GM12865 (cell line): ENCODE data around the gene ALKBH3.

ENCODE experiments used
- DNase-seq: peaks from one replicate; pipeline ENCODE4 v3.0.0; 2010; ENCODE audit warnings: low read depth
- H3K4me3 ChIP-seq: 2 replicates; pipeline ENCODE4 v1.5.1; 2011; ENCODE audit warnings: mild to moderate bottlenecking, low read depth, low read length, control low read depth
- TF ChIP-seq, protein P1 (sequence below): IDR thresholded peaks from 2 replicates; pipeline ENCODE4 v1.5.1; 2011; ENCODE audit warnings: low read length, control low read depth, low read depth, inconsistent platforms; ENCODE audit not compliant: insufficient read depth; ENCODE audit errors: missing control alignments

The ALKBH3 gene

DNA sequence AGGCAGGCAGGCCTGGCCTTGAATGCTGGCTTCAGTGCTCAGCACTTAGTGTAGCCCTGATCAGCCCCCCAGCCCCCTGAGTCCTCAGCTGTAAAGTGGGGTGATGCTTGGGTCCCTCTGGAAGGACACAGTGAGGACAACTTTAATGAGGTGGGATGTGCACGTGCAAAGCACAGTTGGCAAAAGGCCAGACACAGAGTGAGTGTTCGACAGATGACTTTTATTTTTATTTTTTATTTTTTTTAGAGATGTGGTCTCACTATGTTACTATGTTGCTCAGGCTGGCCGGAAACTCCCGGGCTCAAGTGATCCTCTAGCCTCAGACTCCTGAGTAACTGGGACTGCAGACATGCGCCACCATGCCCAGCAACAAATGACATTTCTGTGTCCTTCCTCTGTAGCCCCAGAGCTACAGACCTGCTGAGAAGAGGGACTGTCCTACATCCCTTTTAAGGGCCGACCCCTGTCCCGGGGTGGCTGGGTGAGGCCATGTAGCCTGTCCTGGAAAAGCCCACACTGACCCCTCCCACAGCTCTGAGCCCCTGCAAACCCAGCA, 54.9 kb downstream of the ALKBH3 start:
- no peak for DNase-seq
- H3K4me3 ChIP-seq = no peak overlapping the region
- TF ChIP-seq, protein P1, sequence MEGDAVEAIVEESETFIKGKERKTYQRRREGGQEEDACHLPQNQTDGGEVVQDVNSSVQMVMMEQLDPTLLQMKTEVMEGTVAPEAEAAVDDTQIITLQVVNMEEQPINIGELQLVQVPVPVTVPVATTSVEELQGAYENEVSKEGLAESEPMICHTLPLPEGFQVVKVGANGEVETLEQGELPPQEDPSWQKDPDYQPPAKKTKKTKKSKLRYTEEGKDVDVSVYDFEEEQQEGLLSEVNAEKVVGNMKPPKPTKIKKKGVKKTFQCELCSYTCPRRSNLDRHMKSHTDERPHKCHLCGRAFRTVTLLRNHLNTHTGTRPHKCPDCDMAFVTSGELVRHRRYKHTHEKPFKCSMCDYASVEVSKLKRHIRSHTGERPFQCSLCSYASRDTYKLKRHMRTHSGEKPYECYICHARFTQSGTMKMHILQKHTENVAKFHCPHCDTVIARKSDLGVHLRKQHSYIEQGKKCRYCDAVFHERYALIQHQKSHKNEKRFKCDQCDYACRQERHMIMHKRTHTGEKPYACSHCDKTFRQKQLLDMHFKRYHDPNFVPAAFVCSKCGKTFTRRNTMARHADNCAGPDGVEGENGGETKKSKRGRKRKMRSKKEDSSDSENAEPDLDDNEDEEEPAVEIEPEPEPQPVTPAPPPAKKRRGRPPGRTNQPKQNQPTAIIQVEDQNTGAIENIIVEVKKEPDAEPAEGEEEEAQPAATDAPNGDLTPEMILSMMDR = no peak

DNA sequence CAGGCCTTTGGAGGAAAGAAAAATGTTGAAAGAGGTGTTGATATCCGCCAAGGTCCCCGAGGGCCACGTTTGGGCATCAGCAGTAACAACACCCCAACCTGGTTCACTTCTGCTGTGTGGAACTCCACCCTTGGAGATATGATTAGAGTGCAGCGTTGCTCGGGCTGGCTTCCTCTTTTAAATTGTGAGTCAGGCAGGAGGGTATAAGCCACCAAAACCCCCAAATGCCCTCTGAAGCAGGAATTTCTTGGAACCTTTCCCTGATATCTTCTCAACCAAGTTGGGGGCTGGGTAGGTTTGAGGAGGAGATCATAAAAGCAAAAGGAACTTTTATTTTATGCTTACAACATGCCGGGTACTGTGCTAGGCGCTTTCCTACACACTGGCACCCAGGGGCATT, 55.4 kb downstream of the ALKBH3 start:
- H3K4me3 ChIP-seq = no peak overlapping the region
- TF ChIP-seq, protein P1 = no peak
- DNase-seq = no peak

DNA sequence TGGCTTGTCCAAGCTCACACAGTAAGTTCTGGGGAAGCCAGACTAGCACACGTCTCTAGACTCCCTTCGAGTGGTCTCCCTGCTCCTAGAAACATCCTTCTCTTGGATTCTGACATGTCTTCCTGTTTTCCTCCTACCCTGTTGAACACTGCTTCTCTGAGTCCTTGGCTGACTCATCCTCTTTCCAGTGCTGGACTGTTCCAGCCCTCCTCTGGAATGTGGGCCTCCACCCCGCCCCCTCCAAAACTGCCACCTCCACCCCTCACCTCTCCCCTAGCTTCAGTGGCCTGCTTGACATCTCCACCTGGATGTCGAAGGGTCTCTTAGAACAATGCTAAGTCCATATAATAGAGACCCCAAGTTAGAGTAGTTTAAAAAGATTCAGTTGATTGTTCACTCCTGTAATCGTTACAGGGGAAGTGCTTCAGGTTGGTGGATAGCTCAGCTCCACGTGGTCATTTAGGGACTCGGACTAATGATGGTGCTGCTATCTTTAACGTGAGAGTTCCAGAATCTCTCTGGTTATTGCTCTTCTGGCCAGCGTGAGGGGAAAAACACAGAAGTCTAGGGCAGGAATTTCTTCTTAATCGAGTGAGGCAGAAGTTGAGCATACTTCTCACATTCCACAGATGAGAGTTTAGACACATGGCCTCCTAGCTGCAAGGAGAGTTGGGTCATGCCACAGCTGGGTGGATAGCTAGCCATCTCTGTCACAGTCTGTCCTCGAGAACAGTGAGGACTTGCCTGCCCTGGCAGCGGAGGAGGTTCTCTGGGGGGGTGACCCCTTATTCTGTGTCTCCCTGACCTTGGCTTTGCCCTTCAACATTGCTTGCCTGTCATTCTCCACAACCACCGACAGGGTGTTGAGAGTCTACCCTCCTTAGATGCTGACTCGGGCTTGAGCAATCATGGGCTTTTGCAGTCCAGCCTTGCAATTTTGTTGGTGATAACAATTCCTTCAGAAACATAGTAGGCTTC, 57.1 kb downstream of the ALKBH3 start:
- no peak for DNase-seq
- TF ChIP-seq, protein P1 = no peak
- H3K4me3 ChIP-seq = no peak overlapping the region

DNA sequence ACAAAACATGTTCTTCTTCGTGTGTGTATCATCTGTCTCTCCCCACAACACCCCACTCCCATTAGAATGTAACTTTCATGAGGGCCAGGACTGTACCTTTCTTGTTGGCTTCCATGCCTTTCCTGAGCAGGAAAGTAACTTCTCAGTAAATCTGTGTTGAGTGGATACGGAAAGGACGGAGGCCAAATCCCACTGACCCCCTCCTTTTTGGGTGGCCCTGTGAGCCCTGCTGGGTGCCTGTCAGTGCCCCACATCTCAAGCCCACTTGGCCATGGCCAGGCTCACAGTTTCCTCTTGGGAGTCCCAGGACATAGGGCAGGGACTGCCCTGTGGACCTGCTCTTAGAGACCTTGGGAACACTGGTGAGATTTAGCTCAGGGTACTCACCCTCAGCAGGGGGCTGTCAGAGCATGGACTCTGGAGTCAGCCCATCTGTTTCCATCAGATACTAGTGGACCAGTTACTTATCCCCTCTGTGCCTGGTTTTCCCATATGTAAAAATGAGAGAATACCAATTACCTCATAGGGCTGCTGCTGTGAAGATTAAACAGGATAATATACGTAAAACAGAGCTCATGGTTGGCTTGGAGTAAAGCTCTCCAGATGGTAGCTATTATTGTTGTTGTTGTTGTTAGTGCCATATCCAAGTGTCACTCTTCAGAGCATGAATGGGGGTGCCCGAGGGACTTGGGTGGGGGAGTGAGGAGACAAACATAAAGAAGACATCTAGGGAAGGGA, 60.8 kb downstream of the ALKBH3 start:
- DNase-seq = no peak
- no peak overlapping the region for H3K4me3 ChIP-seq
- TF ChIP-seq, protein P1 = no peak

DNA sequence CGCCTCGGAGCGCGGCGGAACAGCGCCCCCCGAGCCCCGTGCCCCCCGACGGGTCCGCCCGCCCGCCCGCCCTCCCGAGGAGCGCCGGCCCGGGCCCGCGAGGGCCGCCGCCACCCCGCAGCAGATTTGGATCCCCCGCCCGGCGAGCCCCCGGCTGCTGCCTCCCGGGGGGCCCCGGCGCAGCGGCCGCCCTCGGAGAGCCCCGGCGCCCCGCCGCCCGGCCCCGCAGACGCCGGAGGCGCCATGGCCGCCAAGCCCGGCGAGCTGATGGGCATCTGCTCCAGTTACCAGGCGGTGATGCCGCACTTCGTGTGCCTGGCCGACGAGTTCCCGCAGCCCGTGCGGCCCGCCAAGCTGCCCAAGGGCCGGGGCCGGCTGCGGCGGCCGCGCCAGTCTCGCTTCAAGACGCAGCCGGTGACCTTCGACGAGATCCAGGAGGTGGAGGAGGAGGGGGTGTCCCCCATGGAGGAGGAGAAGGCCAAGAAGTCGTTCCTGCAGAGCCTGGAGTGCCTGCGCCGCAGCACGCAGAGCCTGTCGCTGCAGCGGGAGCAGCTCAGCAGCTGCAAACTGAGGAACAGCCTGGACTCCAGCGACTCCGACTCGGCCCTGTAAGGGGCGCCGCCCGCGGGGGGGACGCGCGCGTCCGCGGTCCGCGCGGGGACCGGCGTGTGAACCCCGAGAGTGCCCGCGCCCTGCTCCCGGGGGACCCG, 62.2 kb downstream of the ALKBH3 start:
- H3K4me3 ChIP-seq = no peak overlapping the region; the same call in 1 of the 2 replicates
- TF ChIP-seq, protein P1 = no peak
- no peak for DNase-seq

DNA sequence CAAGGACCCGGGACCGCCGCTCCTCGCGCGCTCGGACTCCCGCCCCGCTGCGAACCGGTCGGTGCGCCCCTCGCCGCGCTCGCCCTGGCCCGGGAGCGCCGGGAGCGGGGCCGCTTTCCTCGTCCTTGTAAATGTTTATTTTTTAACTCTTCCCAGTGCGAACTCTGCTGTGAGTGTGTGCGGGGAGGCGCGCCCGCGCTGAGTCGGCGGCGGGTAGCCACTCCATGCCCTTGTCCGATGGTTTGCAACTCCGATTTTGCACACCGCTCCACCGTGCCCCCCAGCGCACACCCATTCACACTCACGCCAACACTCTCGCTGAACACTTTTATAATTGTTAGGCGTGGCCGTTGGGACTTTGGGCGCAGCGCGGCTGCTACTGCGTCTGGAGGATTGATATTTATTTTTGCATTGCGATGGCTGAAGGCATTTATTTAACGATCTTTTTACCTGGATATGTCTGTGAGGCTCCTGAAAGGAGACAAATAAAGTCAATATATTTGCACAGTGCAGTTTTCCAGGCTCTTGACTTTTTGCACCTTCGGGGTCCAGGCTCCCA, 62.8 kb downstream of the ALKBH3 start:
- TF ChIP-seq, protein P1 = no peak
- no peak for DNase-seq
- H3K4me3 ChIP-seq = no peak overlapping the region
